Nucleus accumbens (tissue), 56 donors: ENCODE measurements around the gene PTMS.

Experiments used
- DNase-seq, 56 donors: peaks; one replicate each; lab custom pipeline; 2025; lab: John Stamatoyannopoulos, UW

PTMS gene

DNA sequence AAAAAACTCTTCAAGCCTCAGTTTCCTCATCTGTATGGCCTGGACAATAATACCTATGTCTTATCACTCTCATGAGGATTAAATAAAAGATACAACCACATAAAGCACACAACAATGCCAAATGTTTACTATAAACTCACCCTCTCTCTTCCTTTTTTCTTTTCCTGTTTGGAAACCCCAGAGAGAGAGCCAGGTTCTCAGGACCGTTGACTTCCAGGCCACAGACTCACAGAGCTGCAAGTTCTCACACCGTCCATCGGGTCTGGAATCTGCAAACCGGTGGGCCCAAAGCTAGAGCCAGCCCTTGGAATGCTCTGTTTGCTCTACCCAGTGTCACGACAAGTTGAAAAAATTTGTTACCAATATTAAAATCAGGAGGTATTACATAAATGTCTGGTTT lies 18.6 kb downstream of the PTMS start:
- no peak for DNase-seq

DNA sequence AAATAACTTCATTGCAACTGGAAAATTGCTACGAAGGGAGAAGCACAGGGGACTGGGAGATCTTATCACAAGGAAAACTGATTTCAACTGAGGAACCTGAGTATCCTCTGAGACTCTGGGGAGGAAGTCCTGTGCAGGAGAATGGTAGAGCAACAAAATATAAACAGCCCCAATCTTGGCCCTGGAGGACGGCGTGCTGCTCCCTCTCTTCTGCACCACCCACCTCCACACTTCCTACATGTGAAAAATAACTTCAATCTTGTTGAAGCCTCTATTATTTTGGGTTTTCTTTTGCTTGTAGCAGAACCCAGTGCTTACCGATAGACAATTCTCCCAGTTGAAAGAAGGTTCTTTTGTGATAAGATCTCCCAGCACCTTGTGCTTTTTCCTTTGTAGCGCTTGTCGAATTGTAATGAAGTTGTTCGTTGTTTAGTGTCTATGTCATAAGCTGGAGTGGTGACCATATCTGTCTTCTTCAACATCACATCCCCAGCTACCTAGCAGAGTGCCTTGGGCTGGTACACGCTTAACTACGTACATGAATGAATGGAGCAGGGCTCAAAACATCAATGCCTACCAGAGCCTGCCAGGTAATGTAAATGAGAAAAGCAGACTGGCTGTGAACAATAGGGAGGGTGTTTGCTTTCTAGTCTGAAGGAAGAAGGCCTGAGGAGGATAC lies 20.4 kb downstream of the PTMS start:
- no peak for DNase-seq

DNA sequence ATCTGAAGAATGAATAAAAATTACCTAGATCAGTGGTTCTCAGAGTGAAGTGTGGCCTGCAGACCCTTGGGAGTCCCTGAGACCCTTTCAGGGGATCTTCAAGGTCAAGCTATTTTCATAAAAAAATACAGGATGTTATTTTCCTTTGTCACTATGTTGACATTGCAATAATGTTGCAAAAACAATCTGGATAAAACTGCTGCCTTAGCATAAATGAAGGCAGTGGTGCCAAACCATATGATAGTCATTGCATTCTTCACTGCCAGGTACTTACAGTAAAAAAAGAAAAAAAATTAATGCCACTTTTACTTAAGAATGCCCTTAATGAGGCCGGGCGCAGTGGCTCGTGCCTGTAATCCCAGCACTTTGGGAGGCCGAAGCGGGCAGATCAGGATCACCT lies 21.1 kb downstream of the PTMS start:
- no peak for DNase-seq

DNA sequence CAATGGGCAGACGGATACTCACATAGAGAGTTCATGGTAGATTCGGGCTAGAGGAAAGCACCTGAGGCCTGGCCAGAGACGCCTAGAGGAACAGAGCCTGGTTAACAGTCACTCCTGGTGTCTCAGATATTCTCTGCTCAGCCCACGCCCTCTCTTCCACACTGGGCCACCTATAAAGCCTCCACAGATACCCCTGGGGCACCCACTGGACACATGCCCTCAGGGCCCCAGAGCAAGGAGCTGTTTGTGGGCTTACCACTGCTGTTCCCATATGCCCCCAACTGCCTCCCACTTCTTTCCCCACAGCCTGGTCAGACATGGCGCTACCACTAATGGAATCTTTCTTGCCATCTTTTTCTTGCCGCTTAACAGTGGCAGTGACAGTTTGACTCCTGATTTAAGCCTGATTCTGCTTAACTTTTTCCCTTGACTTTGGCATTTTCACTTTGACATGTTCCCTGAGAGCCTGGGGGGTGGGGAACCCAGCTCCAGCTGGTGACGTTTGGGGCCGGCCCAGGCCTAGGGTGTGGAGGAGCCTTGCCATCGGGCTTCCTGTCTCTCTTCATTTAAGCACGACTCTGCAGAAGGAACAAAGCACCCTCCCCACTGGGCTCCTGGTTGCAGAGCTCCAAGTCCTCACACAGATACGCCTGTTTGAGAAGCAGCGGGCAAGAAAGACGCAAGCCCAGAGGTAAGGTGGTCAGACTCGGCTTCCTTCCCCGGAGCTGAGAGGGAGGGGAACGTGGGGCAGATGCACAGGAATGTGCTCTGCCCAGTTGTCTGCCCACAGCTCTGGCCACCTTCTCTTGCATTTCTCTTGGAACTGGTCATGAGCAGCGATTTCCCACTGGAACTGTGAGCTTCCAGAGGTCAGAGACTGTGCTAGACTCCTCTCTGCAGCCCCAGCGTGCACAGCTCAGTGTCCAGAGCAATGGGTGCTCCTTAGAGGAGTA lies 23.1 kb downstream of the PTMS start, which contains the start of gene CD4:
Gene CD4, plus strand, starts transcription at position 557 of the 953 bp plus-strand sequence. CDS start 10,611 bp downstream, outside the sequence.
- DNase-seq = peak in 13 of 56 donors; percentile 10 to 48 (median 25)

DNA sequence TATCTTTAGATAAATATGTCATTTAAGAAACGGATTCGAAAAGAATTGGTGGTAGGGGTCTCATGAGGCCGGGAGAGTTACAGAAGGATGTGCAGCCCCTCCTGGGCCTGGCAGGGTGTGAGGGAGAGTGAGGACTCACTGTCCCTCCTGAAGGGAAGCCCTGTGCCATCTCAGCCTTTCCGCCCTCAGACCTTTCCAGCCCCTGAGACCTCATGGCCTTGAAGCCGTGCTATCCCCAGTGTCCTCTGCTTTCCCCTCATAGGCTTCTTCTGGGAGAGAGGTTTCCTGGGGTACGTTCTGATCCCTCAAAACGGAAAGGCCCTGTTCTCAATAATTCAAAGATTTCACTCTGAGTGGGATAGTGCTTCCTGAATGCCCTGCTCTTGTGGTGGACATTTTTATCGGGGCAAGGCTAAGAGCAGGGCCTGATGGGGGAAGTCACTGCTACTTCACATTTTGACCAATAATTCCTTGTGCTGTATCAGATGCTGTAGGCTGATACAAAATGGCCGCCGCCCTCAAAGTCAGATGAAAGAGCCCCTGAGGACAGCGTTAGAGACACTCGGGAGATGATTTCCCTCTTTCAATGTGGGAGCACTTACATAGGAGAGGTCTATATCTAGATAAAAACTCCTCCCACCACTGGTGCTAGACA lies 24.5 kb downstream of the PTMS start:
- no peak for DNase-seq

DNA sequence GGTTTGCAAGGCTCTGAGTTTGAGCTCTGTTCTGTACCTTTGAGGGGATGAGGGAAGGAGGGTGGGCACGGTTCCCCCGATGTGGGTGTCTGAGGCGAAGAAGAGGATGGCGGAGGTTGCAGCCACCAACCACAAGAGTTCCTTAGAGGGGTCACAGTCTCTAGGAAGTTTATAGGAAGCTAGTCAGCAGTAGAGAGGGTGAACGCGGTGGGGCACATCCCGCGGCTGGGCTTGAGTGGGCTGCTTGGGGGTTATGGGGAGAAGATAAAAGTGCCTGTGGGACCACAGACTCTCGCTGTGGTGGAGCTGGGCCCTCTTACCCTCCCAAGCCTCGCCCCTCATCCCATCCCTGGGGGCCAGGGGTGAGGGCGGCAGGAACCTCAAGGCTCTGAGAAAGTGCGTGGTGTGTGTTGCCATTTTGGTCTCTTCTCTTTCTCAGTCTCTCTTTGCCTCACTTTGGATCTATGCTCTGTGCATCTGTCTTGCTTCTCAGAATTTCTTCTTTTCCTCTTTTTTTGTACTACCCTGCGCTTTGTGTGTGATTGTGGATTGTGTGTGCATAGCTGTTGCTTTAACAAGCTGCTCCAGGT lies 25.9 kb downstream of the PTMS start:
- no peak for DNase-seq

DNA sequence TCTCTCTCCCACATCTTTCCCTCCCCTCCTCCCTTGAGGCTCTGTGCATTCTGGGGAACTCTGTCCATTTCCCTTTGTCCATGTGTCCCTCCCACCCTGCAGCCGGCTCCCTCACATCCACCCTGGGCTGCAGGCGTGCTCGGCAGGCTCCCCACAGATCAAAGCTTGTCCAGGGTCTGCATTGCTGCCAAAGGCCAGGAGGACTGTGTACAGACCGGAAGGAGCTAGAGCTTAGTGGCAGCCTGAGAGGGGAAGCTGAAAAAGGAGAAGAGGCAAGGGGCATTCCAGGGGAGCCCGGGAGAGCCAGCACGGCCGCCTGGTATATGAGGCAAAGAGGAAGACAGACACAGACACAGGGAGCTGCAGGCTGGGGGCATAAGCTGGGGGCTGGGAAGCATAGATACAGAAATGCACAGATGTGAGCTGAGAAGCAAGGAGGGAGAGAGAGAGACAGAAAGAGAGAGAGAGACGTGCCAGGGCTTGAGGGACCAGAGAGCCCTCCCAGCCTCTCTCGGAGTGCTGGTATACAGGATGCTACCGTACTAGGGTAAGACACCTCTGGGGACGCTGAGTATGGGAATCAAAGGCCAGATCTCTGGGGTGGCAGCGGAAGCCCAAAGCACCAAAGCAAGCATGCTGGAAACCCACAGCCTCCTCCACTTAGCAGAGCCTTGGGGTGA lies 26.5 kb downstream of the PTMS start:
- DNase-seq = peak in 13 of 56 donors; percentile 10 to 38 (median 19)

DNA sequence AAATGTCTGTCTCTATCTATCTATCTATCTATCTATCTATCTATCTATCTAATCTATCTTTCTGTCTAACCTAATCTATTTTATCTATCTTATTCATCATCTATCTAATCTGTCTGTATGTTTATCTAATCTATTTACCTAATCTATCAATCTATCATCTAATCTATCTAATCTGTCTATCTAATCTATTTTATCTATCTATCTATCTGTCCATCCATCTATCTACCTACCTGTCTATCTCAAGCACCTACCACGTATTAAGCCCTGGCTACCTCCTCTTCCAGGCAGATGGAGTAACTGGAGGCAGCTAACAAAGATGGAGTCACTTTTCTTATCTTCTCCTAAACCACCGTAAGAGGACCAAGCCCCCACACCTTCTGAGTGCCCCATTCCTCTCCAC lies 28.9 kb downstream of the PTMS start:
- no peak for DNase-seq

DNA sequence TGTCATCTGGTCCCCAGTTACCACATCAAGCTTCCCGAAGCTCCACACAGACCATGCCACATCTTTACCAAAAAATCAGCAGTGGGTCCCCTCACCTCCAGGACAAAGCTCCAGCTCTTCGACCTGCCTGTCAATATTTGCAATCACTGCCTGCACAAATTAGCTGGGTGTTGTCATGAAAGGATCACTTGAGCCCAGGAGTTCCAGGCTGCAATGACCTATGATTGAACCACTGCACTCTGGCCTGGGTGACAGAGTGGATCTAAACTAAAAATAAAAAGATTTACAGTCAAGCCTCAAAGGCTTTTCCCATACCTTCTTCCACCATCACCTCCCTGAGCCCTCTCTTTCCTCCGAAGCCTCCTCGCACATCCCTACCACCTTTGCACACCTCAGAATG lies 30.4 kb downstream of the PTMS start:
- no peak for DNase-seq

DNA sequence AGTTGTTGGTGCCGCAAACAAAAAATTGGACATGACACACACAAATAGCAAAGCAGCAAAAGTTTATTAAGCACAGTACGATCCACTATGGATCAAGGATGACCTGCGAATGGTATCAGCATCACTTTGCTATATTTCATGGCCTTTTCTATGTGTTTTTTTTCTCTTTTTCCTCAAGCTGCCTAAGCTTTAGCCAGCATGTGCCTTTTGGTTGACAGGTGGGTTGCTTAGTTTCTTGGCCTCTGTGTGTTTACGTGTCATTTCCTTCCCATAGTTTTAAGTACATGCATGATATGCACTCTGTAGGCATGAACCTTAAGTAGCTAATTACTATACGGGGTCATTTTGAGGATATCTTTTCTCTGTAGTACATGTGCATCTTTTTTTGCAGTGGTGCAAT lies 33.0 kb downstream of the PTMS start:
- DNase-seq = no peak

DNA sequence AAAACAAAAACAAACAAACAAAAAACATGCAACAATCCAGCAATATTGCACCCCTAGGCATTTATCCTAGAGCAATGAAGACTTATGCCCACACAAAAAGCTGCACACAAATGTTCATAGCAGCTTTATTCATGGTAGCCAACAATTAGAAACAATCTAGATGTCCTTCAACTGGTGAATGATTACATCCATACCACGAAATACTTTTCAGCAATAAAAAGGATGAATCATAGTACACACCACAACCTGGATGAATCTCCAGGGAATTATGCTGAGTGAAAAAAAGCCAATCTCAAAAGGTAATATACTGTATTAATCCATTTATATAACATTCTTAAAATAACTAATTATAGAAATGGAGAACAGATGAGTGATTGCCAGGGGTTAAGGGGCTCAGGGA lies 41.0 kb downstream of the PTMS start:
- DNase-seq = no peak

DNA sequence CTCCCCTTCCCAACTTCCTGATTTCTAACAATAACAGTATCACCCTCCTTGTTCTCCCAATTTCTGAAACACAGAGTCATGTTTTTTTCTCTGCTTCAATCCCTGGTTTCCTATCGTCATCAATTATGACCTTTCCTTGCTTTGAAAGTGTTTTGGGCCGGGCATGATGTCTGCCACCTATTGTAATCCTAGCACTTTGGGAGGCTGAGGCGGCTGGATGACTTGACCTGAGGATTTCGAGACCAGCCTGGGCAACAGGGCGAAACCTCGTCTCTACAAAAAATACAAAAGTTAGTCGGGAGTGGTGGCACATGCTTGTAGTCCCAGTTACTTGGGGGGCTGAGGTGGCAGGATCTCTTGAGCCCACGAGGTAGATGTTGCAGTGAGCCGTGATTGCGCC lies 42.9 kb downstream of the PTMS start:
- no peak for DNase-seq

DNA sequence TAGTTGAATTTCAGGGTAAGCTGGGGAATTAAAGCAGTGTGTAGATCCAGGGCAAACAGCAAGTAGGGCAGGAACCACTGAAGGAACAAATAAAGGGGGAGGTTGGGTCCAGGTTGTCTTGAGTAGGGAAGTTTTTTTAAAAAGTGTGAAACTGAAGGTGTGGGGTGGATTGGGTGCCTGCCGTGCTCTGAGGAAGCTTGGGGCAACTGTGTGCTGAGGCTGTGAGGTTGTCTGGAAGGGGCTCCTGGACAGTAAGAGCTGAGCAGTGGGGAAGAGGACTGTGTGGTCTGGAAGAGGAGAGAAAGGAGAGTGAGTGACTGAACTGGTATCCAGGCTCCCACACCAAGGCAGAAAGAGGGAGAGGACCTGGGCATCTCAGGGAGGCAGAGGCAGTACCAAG lies 44.6 kb downstream of the PTMS start:
- no peak for DNase-seq

DNA sequence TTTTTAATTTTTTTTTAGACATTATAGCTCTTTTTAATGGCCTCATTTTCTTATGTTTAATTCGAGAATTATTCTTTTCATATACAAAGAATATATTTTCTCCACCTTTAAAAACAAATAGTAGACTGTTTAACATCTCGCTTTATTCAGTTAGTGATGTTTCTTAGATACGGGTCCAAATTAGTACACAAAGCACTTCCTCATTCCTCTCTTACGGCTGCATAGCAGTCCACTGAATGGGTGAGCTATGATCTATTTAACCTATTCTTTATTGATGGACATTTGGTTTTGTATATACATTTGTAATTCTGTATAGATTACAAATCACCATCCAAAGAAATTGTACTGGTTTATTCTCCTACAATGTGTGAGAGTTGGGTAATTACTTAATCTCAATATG lies 47.2 kb downstream of the PTMS start:
- DNase-seq = no peak

DNA sequence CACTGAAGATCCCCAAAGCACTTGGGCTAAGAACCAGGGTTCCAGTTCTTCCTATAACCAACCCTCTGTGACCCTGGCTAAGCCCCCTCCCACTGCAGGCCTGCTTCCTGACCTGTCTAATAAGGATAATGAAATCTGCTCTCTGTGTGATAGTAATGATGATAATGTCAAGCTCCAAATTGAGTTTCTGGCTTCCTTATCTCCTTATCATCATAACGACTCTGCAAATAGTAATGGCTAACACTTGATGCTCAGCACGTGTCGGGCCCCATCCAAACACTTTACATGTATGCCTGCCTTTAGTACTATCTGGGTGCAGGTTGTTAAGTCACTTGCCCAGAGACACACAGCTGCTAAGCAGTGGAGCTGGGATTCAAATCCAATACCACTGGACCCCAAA lies 50.4 kb downstream of the PTMS start:
- no peak for DNase-seq

DNA sequence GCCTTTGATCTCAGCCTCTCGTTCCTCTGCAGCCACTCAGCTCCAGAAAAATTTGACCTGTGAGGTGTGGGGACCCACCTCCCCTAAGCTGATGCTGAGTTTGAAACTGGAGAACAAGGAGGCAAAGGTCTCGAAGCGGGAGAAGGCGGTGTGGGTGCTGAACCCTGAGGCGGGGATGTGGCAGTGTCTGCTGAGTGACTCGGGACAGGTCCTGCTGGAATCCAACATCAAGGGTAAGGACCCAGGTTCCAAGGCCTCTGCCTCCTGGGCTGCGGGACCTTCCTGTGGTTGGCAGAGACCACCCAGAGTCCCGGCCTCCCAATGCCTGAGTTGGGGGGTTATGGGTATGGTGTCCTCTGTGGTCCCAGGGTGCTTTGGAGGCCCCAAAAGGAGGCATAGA lies 50.9 kb downstream of the PTMS start:
- DNase-seq = no peak

DNA sequence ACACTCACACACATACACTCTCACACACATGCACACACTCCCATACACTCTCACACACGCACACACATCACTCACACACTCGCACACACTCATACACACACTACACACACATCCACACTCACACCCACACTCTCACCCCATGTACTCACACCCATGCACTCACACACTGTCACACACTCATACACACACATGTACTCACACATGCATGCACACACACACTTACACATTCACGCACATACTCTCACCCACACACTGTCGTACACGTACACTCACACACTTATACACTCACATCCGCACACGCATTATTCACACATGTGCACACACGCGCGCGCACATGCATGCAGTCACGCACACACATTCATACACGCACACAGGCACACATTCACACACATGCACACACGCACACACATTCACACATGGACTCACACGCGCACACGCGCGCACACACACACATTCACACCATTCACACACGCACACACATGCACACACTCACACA lies 51.5 kb downstream of the PTMS start:
- DNase-seq = no peak

DNA sequence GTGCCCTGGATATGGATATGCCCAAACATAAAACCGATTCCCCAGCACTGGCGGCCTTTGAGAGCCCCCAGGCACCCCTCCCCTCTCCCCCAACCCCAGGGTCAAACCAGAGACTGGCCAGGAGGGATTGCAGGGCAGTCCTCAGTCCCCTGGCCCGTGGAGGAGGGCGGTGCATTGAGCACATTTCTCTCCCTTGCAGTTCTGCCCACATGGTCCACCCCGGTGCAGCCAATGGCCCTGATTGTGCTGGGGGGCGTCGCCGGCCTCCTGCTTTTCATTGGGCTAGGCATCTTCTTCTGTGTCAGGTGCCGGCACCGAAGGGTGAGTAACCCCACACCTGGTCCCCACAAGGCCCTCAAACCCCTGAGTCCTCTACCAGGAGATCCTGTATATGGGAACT lies 52.1 kb downstream of the PTMS start:
- no peak for DNase-seq

DNA sequence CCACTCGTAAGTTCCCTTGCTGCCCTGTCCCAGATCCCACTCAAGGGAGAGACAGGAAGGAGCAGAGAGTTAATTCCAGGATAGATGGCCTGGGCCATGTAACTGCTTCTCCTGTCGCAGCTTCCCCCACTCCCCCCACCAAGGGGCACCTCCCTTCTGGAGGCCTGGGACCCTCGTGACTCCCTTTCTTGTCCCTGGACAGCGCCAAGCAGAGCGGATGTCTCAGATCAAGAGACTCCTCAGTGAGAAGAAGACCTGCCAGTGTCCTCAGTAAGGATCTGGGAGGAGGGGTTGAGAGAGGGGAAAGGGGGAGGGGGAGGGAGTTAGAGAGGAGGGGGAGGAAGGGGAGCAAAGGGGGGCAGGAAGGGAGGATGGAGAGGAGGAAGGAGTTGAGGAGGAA lies 52.5 kb downstream of the PTMS start:
- DNase-seq = no peak
